ENCODE measurements around the gene MFSD6. TPM values are rescaled to one million over a fixed set of nuclear protein-coding genes. Genes with fewer than 3 reads are reported as not detected.
"Not testable (repeated sequence)": the region's sequence is repeated elsewhere in the genome, so short reads cannot be mapped to it uniquely, and the experiment has no call there.

Gene MFSD6
- total RNA-seq, 2 experiments from 2014 or later: 55.9 to 58.7 TPM

GRCh38 chr2:190488516-190489233 is 80.5 kb downstream of the MFSD6 start:
- CTCF ChIA-PET: no interaction called here
- POLR2A ChIA-PET: no interaction called here

GRCh38 chr2:190489475-190489874 is 81.3 kb downstream of the MFSD6 start:
- ChIA-PET CTCF (interaction anchor here (0.7 kb wide), 1 partner anchor 48 kb away, joined by 4 read pairs; no protein-coding TSS in a partner anchor), POLR2A (no interaction called here)

- CTCF ChIA-PET: no interaction called here
- POLR2A ChIA-PET: no interaction called here
Observed at GRCh38 chr2:190490502-190490901, 82.3 kb downstream of the MFSD6 start.

- POLR2A ChIA-PET: no interaction called here
- CTCF ChIA-PET: no interaction called here
Observed at GRCh38 chr2:190493095-190493494, 84.9 kb downstream of the MFSD6 start.

GRCh38 chr2:190494600-190495227 is 86.6 kb downstream of the MFSD6 start:
- CTCF ChIA-PET: interaction anchor here (0.6 kb wide), 1 partner anchor 22 kb away, joined by 4 read pairs; no protein-coding TSS in a partner anchor
- POLR2A ChIA-PET: not testable (repeated sequence)

- POLR2A ChIA-PET: no interaction called here
Observed at GRCh38 chr2:190497428-190497827, 89.3 kb downstream of the MFSD6 start.

GRCh38 chr2:190499273-190499672 is 91.1 kb downstream of the MFSD6 start:
- CTCF ChIA-PET: no interaction called here
- POLR2A ChIA-PET: no interaction called here

More at GRCh38 chr2:190497428-190497827, 89.3 kb downstream of the MFSD6 start:
- CTCF ChIA-PET: no interaction called here

- POLR2A ChIA-PET: no interaction called here
- CTCF ChIA-PET: no interaction called here
Observed at GRCh38 chr2:190500054-190500502, 91.9 kb downstream of the MFSD6 start.

- ChIA-PET CTCF (no interaction called here), POLR2A (no interaction called here)
Observed at GRCh38 chr2:190501231-190501630, 93.1 kb downstream of the MFSD6 start.

- ChIA-PET CTCF (no interaction called here), POLR2A (interaction anchor here (0.5 kb wide), 1 partner anchor 101 kb away, joined by 4 read pairs; no protein-coding TSS in a partner anchor)
Observed at GRCh38 chr2:190501702-190502407, 93.7 kb downstream of the MFSD6 start.

GRCh38 chr2:190503088-190503487 is 94.9 kb downstream of the MFSD6 start:
- POLR2A ChIA-PET: no interaction called here
- CTCF ChIA-PET: no interaction called here

- ChIA-PET CTCF (interaction anchor here (0.7 kb wide), 1 partner anchor 13 kb away, joined by 3 read pairs; no protein-coding TSS in a partner anchor), POLR2A (no interaction called here)
Observed at GRCh38 chr2:190504912-190505311, 96.8 kb downstream of the MFSD6 start.

- POLR2A ChIA-PET: no interaction called here
- CTCF ChIA-PET: interaction anchor here (0.7 kb wide), 1 partner anchor 13 kb away, joined by 3 read pairs; no protein-coding TSS in a partner anchor
Observed at GRCh38 chr2:190505696-190506095, 97.5 kb downstream of the MFSD6 start.

- ChIA-PET CTCF (no interaction called here), POLR2A (no interaction called here)
Observed at GRCh38 chr2:190506666-190507065, 98.5 kb downstream of the MFSD6 start.

GRCh38 chr2:190507135-190507534 is 99.0 kb downstream of the MFSD6 start:
- CTCF ChIA-PET: no interaction called here
- POLR2A ChIA-PET: no interaction called here

GRCh38 chr2:190509895-190510294 is 101.7 kb downstream of the MFSD6 start:
- POLR2A ChIA-PET, CTCF ChIA-PET: not testable (repeated sequence)

GRCh38 chr2:190511104-190511503 is 102.9 kb downstream of the MFSD6 start:
- POLR2A ChIA-PET: no interaction called here
- CTCF ChIA-PET: interaction anchor here (0.6 kb wide), 1 partner anchor 760 kb away, joined by 3 read pairs; no protein-coding TSS in a partner anchor

- CTCF ChIA-PET: no interaction called here
Observed at GRCh38 chr2:190512539-190513095, 104.5 kb downstream of the MFSD6 start.

GRCh38 chr2:190513877-190514276 is 105.7 kb downstream of the MFSD6 start:
- POLR2A ChIA-PET: no interaction called here
- CTCF ChIA-PET: no interaction called here

More at GRCh38 chr2:190512539-190513095, 104.5 kb downstream of the MFSD6 start:
- POLR2A ChIA-PET: no interaction called here

GRCh38 chr2:190514676-190515075 is 106.5 kb downstream of the MFSD6 start:
- POLR2A ChIA-PET: no interaction called here
- CTCF ChIA-PET: no interaction called here

Measured in activated CD8-positive, alpha-beta memory T cell treated with anti-CD3 and anti-CD28 coated beads for 36 hours (primary cell).